Adipocyte (in vitro differentiated cells): ENCODE data around the gene ALG1.
"Not testable (repeated sequence)": the region's sequence is repeated elsewhere in the genome, so short reads cannot be mapped to it uniquely, and the experiment has no call there.

Experiments
- DNase-seq: peaks from one replicate; pipeline ENCODE4 v3.0.0-alpha.2; 2015; ENCODE audit warnings: low read depth
- H3K27me3 ChIP-seq: replicated peaks from 2 replicates; pipeline ENCODE4 v1.7.0; 2013; ENCODE audit warnings: mild to moderate bottlenecking, low read length, moderate library complexity; ENCODE audit not compliant: control insufficient read depth, insufficient read depth
- H3K36me3 ChIP-seq: 2 replicates; pipeline ENCODE4 v1.7.0; 2013; ENCODE audit warnings: low read length, mild to moderate bottlenecking, moderate library complexity; ENCODE audit not compliant: control insufficient read depth, insufficient read depth, severe bottlenecking
- H3K4me1 ChIP-seq: 2 replicates; pipeline ENCODE4 v1.7.0; 2013; ENCODE audit warnings: mild to moderate bottlenecking, low read length, moderate library complexity; ENCODE audit not compliant: control insufficient read depth, insufficient read depth
- H3K4me3 ChIP-seq: 2 replicates; pipeline ENCODE4 v1.7.0; 2013; ENCODE audit warnings: mild to moderate bottlenecking, low read length, moderate library complexity
- H3K9ac ChIP-seq: 2 replicates; pipeline ENCODE4 v1.7.0; 2013; ENCODE audit warnings: mild to moderate bottlenecking, low read length, moderate library complexity
- H3K9me3 ChIP-seq: 2 replicates; pipeline ENCODE4 v1.7.0; 2013; ENCODE audit warnings: mild to moderate bottlenecking, low read length, moderate library complexity; ENCODE audit not compliant: control insufficient read depth

Gene ALG1

DNA sequence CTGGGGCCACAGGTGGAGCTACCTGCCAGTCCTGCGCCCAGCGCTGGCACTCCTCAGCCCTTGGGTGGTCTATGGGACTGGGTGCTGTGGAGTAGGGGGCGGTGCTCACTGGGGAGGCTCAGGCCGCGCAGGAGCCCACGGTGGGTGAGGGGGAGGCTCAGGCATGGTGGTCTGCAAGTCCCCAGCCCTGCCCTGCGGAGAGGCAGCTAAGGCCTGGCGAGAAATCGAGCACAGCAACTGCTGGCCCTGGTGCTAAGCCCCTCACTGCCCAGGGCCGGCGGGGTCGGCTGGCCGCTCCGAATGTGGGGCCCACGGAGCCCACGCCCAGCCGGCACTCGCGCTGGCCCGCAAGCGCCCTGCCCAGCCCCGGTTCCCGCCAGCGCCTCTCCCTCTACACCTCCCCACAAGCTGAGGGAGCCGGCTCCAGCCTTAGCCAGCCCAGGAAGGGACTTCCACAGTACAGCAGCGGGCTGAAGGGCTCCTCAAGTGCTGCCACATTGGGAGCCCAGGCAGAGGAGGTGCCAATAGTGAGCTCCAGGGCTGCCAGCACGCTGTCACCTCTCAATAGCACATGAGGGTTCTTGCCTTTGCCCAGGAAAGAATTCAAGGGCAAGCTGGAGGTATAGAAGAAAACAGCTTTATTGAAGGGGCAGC lies 37.0 kb downstream of the ALG1 start:
- DNase-seq: no peak
- no peaks in the 10 kb centered on the region for H3K4me1 ChIP-seq
- H3K9ac ChIP-seq: no peak overlapping the region
- no peaks in the 10 kb centered on the region for H3K27me3 ChIP-seq
- H3K4me3 ChIP-seq: no peak overlapping the region
- H3K9me3 ChIP-seq: no peaks in the 10 kb centered on the region
- no peaks in the 10 kb centered on the region for H3K36me3 ChIP-seq

DNA sequence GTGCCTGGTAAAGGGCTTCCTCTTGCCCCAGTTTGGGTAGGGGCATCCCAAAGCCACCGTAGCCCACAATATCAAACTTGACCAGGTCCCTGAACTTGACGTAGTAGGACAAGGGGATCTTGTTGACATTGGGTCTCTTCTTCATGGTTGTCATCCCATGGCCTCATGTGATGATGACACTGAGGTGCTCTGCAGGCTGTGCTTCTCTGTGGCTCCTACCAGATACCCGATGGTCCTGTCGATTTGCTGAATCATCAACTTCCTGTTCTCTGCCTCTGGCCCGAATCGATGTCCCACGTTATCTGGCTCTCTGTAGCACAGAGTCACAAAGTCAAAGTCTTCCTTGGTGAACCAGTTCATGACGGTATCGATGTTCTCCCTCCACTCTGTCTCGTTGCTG lies 39.3 kb downstream of the ALG1 start:
- H3K4me3 ChIP-seq, H3K9ac ChIP-seq, H3K9me3 ChIP-seq, H3K36me3 ChIP-seq, H3K27me3 ChIP-seq, DNase-seq, H3K4me1 ChIP-seq: not testable (repeated sequence)

DNA sequence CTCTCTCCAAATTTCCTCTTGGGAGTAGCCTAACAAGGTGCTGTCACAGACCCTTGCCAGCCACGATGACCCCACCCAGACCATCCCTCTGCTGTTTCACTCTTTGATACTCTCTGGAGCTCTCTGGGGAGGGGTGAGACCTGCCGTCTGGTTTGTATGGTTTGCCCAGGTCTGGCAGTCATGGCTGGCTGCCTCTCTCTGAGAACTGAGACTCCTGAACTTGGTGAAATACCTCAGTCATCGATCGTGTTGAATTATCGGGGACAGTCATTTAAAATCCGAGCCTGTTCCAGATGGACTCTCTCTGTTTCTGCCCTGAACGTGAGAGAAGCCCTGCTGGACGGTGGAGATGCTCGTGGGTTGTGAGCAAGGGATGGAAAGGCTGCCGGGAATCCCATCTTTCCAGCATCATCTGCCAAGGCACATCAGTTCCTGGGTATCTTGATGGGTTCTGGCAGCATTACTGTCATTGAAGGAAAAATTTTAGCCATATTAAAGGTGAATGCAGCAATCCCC lies 45.2 kb downstream of the ALG1 start:
- not testable (repeated sequence) for H3K9me3 ChIP-seq, DNase-seq, H3K27me3 ChIP-seq, H3K9ac ChIP-seq, H3K4me1 ChIP-seq, H3K36me3 ChIP-seq, H3K4me3 ChIP-seq

DNA sequence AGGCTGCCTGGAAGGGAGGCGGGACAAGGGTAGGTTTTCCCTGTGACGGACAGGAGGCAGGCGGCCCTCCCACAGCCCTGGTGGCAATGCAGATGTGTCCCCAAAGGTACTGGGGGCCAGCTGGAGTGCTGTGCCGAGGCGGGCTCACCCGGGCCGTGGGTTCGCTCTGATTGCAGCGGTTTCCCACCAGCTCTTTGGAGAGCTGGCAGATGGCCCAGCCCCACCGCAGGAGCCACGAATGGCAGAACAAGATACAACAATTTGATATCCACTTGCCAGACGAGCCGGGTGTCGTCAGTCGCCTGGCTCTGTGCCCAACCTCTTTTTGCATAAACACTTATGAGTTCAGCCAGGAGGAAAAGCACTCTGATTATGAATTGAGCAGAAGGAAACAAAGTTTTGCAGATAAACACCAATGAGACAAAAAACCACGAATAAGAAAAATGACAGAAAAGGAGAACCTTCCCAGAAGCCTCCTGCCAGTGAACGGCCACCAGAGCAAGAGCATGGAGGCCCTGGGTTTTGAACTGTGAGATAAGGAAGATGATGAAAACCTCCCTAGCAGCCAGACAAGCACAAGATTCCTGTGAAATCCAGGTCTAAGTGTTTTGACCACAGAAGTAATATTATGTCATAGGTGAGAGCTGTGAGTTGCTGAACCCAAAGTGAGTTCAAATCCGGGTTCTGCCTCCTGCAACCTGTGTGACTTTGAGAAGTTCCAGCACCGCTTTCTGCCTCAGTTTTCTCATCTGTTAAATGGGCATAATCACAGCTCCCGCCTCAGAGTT lies 45.9 kb downstream of the ALG1 start:
- H3K36me3 ChIP-seq, H3K4me3 ChIP-seq, H3K9ac ChIP-seq, DNase-seq, H3K4me1 ChIP-seq, H3K9me3 ChIP-seq, H3K27me3 ChIP-seq: not testable (repeated sequence)

DNA sequence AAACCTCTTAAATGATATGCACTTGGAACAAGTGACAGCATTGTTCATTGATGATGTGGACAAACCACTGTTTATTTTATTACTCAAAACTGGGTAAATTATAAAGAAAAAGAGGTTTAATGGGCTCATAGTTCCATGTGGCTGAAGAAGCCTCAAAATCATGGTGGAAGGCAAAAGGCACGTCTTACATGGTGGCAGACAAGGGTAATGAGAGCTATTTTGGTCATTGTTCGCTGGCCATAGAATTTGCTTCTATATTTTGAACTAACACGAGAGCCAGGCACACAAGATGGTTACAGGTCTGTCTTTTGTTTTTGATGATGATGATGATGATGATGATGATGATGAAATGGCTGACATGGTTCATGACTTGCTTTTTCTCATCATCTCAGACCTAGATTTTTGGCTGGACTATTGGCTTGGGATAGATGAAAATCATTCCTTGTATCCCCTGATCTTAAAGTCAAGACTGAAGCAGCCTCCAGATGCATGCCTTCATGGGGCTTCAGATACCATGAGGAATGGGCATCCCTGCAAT lies 59.9 kb downstream of the ALG1 start:
- not testable (repeated sequence) for DNase-seq, H3K4me1 ChIP-seq, H3K36me3 ChIP-seq

DNA sequence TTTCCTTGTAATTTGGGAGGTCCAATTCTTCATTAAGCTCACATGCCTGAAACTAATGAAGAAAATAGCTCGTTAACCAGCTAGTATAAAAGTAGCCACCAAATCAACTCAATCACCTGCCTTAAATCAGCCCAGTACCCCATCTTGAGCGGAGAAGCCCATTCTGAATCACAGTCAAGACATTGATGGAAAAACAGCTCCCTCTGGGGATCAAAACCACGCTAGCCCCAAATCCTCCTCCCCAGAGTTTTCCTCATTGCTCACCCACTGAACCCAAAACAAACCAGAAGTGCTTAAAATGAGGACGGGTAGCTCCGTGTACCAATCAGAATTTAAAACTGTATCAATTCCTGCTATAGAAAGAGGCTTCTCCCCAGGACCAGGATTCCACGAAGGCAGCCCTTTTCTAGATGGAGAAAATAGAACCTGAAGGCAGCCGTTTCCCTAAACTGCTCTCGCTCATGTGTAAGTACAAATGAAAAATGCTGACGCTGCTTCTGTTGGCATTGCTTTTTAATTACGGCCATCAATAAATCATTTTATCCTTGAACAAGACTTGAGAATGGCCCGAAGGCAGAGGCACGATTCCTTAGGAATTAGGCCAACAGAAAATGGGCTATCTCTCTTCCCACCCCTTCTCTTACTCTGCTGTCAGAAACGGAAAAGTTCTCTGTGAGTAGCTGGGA lies 61.4 kb downstream of the ALG1 start:
- H3K9ac ChIP-seq, H3K4me3 ChIP-seq, H3K36me3 ChIP-seq, DNase-seq, H3K27me3 ChIP-seq, H3K9me3 ChIP-seq, H3K4me1 ChIP-seq: not testable (repeated sequence)

More for the DNA sequence above, 59.9 kb downstream of the ALG1 start:
- not testable (repeated sequence) for H3K27me3 ChIP-seq, H3K9ac ChIP-seq, H3K9me3 ChIP-seq, H3K4me3 ChIP-seq

DNA sequence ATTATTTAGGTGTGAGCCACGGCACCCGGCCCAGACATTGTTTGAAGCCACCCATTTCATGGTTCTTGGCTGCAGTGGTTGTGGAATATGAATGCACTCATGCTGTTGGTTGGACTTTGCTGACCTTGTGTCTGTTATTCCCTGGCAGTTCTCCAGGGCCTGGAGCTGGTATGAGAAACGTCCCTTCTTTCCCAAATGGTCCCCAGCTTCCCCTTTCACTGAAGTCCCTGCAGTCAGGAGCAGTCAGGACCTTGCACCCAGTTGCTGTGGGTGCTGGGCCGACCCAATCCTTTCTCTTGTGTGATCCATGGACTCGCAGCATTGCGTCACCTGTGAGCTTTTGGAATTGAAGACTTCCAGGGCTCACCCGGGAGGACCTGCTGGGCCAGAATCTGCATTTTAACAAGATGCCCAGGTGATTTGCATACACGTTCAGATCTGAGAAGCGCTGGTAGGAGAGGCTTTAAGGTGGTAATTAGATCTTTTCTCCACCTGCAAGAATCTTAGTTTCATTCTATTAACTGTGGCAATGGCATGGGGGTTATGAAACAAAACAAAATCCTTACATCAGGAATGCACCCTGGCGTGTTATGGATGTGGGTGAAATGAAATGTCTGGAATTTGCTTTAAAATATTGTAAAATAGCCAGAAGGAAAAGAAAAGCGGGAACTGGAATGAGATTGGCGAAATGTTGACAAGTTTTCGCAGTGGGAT lies 63.3 kb downstream of the ALG1 start:
- not testable (repeated sequence) for H3K4me1 ChIP-seq, H3K36me3 ChIP-seq, H3K9me3 ChIP-seq, H3K27me3 ChIP-seq, DNase-seq, H3K4me3 ChIP-seq, H3K9ac ChIP-seq
